Fibroblast of villous mesenchyme (primary cell): ENCODE data around the gene DCLK1. TPM values are rescaled to one million over a fixed set of nuclear protein-coding genes. Genes with fewer than 3 reads are reported as not detected.
A peak's percentile ranks its signal among the peaks of the same experiment; 100 is the strongest.

Experiments
- DNase-seq: peaks from one replicate; pipeline ENCODE4 v3.0.0-alpha.2; 2010; ENCODE audit warnings: low read depth
- H3K4me3 ChIP-seq: 2 replicates; pipeline ENCODE4 v1.5.1; 2011; ENCODE audit warnings: low read depth, mild to moderate bottlenecking, low read length
- CTCF ChIP-seq: IDR thresholded peaks from 2 replicates; pipeline ENCODE4 v1.5.1; 2012; ENCODE audit warnings: low read depth, mild to moderate bottlenecking, low read length; ENCODE audit not compliant: insufficient read depth
- total RNA-seq: library from RNA; depleted of rRNA; stranded (reverse); fragments of >200 nt; gene quantifications from 2 replicates; pipeline ENCODE4 v1.2.3, GENCODE V29; 2012

The DCLK1 gene
- total RNA-seq, 1 donor: 0.86 TPM

- DNase-seq: no peak
- no peak for TF ChIP-seq CTCF
Observed at GRCh38 chr13:35859981-35860380, 271.2 kb downstream of the DCLK1 start.

GRCh38 chr13:35858665-35859064, 272.5 kb downstream of the DCLK1 start:
- no peak overlapping the region for H3K4me3 ChIP-seq
- DNase-seq: peak; percentile 51
- no peak for TF ChIP-seq CTCF

More at GRCh38 chr13:35859981-35860380, 271.2 kb downstream of the DCLK1 start:
- no peak overlapping the region for H3K4me3 ChIP-seq

GRCh38 chr13:35857769-35858168, 273.4 kb downstream of the DCLK1 start:
- H3K4me3 ChIP-seq: no peak overlapping the region
- peak; percentile 57 for DNase-seq
- TF ChIP-seq CTCF: no peak

- no peak for TF ChIP-seq CTCF
- no peak for DNase-seq
Observed at GRCh38 chr13:35856721-35857364, 274.3 kb downstream of the DCLK1 start.

DNA sequence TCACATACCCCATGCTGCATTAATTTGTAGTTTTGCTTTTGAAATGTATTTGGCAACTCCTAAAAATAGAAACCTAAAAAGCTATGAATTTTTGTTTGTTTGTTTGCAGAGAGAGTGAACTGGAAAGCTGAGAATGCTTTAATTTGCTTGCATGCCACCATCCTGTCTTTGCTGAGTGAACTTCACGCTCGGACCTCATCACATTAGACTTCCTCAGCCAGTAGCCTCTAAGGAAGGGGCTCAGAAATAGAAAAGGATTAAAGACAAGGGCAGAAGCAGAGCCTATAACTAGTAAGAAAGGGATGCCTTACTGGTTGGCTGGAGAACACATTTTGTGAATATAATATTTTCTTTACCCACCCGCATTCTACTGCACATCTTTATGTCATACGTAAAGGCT, 275.1 kb downstream of the DCLK1 start:
- DNase-seq: no peak
- TF ChIP-seq CTCF: no peak
- no peak overlapping the region for H3K4me3 ChIP-seq

More at GRCh38 chr13:35856721-35857364, 274.3 kb downstream of the DCLK1 start:
- no peak overlapping the region for H3K4me3 ChIP-seq

DNA sequence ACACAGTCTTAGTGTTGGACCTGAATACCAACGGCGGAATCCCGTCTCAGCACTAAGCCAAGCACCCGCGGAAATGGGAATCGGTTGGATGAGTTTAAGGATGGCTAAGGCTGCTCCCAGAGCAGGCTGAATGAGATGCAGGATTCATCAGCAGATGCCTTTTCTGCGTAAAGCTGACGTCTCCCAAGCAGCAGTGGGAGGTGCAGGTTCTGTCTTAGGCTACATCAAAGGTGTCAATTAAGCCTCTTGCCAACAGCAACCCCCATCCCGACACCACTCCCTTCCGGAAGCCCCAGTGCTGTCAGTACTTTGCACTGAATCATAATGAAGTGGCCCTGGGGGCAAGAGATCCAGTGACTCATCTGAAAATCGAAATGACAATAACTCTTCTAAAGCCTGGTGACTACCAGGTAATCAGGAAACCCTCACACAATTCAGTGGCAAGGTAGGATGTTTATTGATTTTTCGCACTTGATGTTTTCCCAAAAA, 275.6 kb downstream of the DCLK1 start:
- no peak overlapping the region for H3K4me3 ChIP-seq
- DNase-seq: no peak
- no peak for TF ChIP-seq CTCF

DNA sequence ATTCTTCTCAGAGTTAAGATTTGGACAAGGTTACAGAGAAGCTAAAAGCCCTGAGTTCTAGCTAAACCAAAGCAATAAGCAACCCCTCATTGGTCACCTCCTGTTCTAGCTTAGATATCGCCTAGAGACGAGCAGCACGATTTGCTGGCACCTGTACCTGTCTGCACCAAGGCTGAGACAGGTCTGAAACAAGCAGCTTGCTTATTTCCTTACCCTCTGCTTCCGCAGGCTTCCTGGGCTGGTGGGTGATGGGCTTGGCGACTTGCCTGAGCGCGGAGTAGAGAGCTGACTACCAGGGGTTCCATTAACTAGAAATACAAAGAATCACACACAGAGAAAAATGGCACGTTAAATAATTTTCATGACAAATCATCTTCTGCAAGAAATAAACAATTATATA, 276.9 kb downstream of the DCLK1 start:
- DNase-seq: no peak
- TF ChIP-seq CTCF: no peak
- H3K4me3 ChIP-seq: no peak overlapping the region
